Measurements from ENCODE around the gene ITGA5.
"Not testable (repeated sequence)": the region's sequence is repeated elsewhere in the genome, so short reads cannot be mapped to it uniquely, and the experiment has no call there.

The ITGA5 gene

DNA sequence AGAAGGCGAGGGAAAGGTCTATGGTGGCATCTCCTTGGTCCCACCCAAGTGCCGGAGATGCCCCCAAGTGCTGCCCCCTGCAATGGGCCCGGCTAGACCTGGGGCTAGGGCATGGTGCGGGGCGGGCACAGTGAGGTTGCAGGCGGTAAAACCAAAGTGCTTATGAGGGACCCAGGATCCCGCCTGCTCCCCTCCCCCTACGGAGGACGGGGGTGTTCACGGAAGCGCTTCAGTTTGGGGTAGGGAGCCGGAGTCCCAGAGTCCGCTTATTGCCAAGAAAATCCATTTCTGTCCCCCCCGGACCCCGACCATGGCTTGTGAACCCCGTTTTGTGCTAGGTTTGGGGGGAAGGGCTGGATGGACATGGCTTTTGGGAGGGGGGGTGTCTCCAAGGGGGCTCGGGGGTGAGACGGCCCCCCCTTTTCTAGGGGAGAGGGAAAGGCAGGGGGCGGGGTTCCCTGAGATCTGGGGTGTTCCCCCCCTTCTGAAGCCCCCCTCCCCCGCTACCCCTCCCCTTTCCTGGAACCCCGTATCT lies 49.4 kb downstream of the ITGA5 start:
- DNase-seq = no peak

DNA sequence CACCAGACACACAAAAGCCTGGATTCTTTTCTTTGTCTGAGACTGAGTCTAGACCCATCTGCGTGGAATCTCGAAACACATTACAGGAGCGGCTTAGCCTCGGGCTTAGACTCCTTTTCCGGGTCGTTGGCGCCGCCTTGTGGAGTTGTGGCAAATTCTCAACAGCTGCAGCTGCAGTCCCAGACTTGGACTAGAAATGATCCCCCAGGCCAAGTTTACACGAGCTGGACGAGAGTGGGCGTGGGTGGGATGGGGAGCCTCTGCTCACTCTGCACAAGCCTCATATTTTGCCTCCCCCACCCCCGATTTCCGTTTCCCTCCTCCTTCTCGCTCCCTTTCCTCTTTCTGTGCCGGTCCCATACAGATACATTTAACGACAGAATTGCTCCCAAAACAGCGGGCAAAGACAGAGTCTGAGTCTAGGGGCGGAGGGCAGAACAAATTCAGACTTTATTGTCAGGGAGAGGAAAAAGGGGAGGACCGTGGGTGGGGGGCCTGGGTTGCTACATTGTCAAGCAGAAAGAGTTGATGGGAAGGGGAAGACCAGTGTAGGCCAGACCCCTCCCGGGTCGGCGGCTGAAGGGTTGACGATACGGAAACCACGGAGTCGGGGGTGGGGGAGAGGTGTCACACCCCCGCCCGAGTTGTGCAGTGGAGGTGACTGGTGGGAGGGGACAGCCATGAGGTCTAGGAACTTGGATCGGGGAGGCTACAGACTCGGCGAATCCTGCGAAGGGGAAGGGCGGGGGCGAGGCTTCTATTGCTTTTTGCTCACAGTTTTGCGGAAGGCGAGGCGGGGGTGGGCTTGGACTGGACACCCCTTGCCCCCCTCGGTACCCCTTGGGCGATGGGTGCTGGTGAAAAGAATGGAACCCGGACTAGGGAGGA lies 50.1 kb downstream of the ITGA5 start:
- DNase-seq = peak; percentile 65 to 85 (median 82)

DNA sequence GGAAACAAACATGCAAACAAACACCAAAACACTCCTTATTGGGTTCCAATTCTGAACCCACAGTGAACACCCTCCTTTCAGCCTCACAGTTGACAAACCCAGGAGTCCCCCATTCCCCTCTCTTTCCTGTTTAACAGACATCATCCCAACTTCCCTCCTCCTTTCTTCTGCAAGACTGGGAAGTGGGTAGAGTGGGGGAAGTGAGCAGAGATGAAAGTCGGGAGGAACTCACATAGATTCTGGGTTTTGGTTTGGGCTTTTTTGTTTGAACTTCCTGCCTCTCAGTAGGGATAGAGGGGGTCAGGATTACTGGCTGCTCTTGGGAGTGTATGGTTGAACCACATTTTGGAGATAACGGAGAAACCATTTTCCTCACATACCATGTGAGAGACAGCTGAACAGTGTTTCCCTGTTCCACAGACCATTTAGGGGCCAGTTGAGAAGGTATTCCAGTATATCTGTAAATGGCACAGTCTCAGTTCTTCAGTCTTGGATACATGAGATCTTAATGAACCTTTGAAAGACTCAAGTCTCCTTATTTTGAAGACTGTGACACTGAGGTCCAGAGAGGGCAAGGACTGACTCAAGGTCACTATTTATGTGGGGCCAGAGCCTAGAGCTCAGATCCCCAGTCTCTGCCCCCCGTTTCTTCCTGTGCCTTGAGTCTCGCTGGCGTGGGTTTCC lies 50.9 kb downstream of the ITGA5 start:
- no peak for DNase-seq

DNA sequence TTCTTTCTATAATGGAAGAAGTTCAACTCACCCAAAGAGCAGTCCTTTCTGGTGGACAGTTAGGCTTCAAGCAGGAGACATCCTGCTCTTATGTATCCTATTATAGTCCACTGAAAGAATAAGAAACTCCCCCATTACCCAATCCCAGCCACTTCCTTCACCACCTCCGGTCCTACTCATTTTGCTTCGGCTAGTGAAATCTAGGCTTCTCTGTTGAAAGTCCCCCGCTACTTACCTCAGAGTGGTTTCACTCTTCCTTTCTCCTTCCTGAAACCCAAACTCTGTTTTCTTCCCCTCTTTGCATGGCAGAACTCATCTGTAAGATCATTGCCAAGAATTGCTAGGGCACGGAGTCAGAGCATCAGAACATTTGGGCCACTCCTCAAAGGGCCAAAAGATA lies 54.7 kb downstream of the ITGA5 start, which contains the start of gene GPR84:
Gene GPR84, minus strand, starts transcription at position 74 of the 400 bp plus-strand sequence. CDS start 635 bp downstream, outside the sequence.
- peak in 2 of 5 experiments; percentile 19 to 72 for DNase-seq

DNA sequence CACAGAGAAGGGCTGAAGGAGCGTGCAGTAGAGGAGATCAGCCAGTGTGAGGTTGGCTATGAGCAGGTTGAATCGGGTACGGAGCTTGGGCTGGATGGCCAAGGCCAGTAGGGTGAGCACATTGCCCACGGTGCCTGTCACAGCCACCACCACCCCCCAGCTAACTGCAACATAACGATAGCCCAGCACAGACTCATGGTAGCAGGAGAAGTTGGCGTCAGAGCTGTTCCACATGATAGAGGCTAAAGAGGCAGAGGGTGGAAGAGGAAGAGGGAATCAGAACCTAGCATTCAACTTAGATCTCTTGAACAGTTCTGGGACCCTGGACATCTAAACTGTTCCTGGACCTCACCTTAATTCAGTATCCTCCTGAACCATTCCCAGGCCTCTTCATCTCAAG lies 55.4 kb downstream of the ITGA5 start:
- DNase-seq = no peak

DNA sequence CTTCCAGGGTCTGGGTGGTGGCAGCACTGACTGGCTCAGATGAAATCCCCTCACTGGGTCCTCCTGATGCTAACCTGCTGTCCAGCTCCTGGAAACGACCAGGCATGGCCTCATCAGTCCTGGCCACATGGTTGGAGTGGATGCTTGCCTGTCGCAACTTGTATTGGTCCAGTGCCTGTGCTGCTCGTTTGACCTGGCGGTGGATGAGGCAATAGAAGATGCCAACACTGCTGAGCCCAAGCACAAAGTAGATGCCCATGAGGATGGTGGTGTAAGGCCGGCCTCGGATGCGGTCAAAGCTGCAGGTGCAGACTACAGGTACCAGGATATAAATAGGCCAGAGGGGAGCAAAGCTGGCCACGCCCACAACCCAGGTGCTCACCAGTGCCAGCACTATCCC lies 56.0 kb downstream of the ITGA5 start:
- DNase-seq = no peak

DNA sequence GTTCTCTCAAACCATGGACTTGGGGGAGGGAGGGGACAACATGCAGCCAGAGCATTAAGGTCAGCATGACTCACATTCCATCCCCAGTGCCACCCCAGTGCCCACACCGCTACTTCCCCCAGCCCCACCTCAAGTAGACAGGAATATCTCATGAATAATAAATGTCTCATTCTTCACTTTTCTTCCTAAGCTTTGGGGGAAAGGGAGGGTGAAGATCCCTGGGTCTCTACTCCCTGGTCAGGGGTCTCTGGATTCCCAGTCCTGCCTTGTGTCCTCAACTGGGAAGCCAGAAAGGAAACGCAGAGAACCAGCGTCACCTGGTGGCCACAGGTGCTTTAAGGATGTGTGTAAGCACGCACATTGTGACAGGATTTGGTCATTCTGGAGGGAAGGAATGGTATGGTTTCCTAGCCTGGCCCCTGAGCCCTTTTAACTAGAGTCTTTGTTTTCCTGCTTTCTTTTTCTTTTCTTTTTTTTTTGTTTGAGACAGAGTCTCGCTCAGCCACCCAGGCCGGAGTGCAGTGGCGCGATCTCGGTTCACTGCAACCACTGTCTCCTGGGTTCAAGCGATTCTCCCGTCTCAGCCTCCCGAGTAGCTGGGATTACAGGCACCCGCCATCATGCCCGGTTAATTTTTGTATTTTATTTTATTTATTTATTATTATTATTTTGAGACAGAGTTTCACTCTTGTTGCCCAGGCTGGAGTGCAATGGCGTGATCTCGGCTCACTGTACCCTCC lies 58.2 kb downstream of the ITGA5 start:
- DNase-seq = peak in 3 of 5 experiments; percentile 25 to 51 (median 27)

DNA sequence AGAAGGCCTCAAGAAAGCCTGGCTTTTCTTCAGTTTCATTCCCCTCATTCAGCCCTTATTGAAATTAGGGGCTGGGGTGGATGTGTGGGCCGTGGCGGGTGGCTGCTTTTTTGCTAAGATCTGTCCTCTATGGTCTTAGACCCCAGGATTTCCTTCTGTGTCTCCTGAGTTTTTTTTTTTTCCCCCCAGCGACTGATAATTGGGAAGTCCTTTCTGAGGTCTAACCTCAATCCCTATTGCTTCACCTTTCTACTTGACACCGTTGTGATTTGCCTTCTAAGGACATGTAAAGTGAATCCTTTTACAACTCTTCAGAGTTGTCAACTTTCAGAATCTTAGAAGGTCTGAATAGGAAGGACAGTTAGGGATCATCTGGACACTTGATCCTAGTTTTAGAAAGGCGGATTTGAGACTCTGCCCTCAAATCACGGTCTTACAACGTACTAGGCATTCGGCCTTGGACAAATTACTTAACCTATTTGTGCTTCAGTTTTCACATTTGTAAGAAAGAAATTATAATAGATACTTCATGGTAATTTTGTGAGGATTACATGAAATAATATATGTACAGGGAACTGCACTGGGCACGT lies 59.2 kb downstream of the ITGA5 start:
- no peak for DNase-seq

DNA sequence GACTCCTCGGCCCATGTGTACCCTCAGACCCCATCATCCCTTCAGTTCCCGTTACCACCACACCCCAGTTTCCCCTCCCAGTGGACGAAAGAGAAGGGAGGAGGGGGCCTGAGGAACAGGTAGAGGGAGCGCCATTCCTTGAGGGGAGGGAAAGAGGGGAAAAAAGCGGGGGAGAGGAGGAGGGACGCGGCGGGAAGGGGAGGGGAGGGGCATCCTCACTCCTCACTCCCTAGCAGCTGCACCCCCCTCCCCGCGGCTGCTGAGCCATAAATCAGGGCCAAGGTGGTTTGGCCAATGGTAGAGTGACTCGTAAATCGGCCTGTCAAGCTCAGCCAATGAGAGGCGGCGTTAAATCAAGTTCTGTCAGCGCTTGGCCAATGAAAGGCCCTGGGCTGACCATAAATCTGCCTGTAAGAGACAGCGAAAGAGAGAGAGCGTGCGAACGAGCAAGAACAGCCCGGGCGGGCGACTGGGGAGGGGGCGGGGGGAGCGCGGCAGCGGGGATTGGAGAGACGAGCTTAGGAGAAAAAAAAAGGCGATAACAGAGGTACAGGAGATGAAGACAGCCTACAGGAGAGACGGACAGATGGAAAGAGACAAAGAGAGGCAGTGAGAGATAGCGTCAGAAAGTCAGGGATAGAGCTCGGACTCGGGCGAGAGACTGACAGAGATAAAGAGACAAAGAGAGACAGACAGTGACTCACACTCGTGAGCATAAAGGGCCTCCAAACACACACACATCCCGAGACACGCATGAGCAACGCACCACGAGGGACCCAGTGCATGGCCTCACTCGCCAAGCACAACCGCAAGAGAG lies 59.9 kb downstream of the ITGA5 start:
- DNase-seq = peak; percentile 76 to 99 (median 91)

DNA sequence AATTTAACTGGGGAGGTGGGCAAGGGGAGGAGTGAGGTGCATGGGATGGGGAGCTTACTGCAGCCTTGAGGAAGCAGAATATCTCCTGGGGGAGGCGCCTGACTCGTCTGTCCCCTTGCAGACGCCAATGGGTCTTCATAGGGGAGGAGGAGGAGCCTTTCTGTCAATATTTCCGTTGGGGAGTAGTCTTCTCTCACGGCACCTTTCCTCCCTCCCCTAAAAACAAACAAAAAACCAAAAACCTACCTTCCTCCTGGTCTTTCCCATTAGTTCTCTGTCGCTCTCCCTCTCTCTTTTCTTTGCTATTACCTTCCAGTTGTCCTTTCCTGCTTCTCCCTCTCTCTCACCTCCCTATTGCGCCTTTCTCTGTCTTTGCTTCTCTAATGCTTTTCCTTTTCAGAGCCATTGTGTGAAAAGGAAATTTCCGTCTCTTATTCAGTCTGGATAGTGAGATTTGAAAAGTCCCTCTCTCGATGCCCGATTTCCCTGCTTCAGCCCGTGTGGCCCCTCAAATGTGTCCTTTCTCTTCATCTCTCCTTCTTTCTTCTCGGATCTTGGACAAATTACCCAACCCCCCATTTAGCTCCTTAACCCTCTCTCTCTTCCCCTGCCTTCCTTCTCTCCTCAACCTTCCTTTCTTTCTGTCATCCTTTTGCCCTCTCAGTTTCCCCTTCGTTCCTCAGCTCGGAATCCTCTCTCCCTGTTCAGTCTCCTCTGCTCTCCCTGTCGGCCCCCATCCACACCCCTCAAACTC lies 60.7 kb downstream of the ITGA5 start:
- peak in 3 of 5 experiments; percentile 22 to 91 (median 41) for DNase-seq

DNA sequence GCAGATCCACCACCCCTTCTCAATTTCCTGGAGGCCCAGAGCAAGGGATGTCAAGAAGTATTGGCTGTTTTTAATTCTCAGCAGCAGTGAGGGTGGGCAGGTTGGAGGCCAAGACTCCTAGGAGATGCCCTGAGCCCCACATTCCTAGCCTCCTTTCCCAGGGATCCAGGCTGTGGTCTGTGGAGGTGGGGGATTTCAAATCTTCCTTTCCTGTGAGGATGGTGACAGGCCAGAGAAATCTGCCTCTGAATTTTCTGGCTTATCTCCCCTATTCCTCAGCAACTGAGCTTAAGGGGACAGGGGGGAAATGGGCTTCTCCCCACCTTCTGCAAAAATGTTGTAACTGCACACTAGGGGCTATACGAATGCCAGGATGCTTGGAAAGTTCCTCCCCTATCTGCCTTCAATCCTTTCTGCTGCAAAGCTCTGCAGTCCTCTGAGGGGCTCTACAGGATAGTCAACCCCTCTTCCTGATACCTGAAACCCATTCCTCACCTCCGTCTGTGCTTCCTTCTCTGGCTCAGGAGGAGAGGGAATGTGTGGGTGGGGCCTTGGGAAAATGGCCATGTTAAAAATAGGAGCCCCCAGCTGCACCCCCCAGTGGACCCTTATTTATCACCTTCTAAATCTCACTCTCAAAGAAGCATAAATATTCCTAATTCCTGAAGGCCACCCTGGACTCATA lies 61.4 kb downstream of the ITGA5 start:
- DNase-seq = no peak

DNA sequence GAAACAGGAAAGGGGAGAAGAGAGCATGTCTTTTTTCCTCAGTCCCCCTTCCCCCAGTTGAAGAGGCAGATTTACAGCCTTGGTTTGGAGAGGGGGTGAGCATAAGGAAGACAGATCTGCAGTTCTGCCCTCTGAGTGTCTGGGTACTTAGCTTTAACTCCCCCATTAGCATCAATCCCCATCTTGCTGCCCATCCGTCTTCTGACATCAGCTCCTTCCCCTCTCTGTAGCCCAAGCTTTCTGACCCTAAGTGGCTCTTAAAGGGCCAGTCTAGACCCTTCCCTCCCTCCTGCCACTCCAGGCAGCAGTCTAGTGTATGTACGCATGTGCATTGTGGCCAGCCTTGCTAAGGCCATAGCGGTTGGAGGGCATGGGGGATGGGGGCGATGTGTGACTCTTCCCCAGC lies 62.1 kb downstream of the ITGA5 start:
- no peak for DNase-seq

DNA sequence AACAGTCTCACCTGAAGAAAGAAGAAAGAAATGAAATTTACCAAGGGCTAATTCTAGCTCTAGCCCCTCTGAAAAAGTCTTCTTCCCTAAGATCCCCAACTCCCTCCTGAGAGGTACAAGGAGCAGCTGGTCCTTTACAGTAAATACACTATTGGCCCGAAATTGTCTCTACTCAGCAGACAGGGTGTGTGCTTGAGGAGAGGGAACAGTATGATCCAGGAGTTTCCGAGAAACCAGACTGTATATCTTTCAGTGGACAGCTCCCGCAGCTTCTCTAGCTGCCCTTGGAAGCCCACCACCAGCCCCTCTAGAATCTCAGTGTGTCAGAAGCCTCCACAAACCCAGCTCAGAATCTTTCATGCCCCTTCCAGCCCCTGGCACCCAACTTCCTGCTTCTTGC lies 62.8 kb downstream of the ITGA5 start:
- no peak for DNase-seq

DNA sequence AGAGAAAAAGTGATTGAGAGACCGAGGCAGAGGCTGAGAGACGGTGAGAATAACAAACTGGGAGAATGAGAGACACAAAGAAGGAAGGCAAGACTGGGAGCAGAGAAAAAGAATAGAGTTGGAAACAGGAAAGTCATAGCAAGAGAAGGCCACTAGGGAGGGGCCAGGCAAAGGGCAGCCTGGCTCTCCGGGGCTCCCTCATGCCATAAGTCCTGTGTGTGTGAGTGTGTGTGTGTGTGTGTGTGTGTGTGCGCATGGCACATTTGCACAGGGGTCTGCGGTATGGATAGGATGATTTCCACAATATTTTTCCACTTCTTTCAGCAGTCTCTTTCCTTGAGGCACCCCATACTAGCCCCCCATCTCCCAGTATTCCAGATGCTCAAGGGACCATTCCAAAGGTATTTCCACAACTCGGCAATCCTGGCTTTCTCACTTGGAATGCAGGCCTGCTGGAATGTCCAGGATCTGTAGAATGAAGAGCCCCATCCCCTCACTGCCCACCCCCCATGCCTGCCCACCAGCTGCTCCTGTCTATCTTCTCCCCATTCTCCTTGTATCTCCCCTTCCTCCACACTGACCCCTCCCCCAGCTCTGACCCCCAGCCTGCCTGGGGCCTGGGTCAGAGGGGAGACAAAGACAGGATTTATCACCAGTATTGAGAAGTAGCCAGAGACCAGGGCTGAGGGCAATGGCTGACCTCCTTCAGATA lies 63.8 kb downstream of the ITGA5 start:
- no peak for DNase-seq

DNA sequence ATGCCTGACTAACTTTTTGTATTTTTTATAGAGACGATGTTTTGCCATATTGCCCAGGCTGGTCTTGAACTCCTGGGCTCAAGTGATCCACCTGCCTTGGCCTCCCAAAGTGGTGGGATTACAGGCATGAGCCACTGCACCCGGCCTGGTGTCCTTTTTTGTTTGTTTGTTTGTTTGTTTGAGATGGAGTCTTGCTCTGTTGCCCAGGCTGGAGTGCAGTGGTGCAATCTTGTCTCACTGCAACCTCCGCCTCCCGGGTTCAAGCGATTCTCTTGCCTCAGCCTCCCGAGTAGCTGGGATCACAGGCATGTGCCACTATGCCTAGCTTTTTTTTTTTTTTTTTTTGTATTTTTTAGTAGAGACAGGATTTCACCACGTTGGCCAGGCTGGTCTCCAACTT lies 64.8 kb downstream of the ITGA5 start:
- DNase-seq = not testable (repeated sequence)

DNA sequence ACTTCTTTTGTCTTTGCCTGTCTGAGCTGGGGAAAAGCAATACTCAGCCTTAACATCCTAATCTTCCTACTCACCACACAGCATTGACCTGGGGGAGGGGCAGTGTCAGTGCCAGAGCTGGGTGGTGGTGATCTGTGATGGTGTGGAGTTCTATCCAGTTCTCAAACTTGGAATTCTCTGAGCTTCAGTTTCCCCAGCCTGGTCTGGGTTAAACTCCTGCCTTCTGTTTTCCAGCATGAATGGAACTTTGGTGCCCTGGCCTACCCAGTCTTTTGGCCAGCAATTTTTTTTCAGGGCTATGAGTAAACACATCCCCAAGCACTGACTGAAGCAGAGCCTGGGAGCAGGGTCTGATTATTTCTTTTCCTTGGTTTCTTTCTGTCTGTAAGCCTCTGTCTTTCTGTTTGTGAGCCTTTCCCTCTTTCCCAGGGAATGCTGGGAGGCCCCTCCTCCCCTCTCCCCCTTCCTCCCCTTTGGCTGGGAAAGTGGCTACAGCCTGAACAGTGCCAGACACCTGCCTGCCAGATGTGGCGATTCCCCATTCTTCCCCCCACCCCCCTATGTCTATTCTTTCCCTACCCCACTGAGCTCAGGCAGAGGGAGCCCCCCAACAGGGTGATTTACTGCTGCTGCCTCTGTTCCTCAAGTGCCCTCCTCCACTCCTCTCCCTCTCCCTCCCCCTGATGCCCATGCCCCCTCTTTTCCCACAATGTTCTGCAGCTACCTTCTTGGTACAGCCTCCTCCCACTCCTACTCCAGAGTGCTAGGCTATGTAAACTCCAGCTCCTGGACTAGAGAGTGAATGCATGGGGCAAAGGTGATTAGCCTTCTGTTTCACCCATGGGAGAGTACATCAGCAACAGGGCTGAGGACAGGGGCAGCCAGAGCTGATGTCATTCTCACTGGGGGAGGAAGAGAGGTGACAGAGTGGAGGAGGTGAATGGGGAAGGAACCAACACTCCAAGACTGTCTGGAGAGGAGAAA lies 65.9 kb downstream of the ITGA5 start:
- DNase-seq = no peak

DNA sequence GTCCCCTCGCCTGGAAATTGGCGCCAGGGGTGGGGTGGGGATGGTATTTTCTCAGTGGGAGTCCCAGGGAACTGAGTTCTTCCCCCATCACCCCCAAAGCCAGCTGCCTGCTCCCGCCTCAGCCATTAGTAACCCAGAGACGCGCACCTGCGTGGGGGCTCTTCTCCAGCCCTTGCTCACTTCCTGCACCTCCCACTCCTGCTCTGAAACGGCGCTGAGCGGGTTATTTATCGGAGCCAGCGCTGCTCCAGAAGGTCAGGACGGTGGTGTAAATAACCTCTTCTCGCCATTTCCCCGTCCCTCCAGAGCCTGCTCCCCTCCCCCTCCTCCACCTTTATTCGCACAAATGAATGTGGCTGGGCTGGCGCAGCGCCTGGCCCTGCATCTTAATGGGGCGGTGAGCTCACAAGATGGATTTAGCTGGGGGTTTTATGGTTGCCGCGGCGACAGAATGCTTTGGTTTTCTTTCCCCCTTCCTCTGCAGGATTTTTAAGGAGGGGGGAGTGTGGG lies 67.0 kb downstream of the ITGA5 start:
- DNase-seq = no peak

DNA sequence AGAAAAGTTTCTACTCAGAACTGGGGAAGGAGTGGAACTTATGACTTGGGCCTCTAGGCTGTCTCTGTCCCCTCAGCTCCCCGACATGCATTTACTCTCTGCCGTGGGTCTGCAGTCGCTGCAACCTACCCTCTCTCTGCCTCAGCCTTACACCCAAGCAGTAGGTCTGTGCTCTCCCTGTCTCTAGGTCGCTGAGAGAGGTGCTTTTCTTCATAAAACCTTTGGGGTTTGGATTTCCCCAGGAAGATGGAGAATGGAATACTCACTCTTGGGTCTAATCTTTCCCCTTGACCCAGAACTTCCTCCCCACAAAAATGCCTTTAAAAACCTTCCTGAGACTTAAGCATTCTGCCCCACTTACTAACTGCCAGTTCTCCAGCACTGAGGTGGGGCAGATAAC lies 67.7 kb downstream of the ITGA5 start:
- no peak for DNase-seq
